ENCODE measurements around the gene PMPCA. TPM values are rescaled to one million over a fixed set of nuclear protein-coding genes. Genes with fewer than 3 reads are reported as not detected.

The PMPCA gene
- total RNA-seq, 1 experiment from 2014 or later: 116 TPM

- no peak for ATAC-seq
- Histone ChIP-seq H3K4me1 (ENCODE audit: control insufficient read depth in 1 of 2, insufficient read depth in 2 of 2, low read length in 2 of 2) (no peaks in the 10 kb centered on the region), H3K9me3 (ENCODE audit: control insufficient read depth in 1 of 2, insufficient read depth in 1 of 2, low read depth in 1 of 2, low read length in 2 of 2) (no peaks in the 10 kb centered on the region), H2AFZ (ENCODE audit: low read depth, low read length, poor library complexity, severe bottlenecking) (no peak overlapping the region), H3K27ac (ENCODE audit: low read depth, low read length) (no peak overlapping the region), H3K4me2 (ENCODE audit: low read length) (no peak overlapping the region), H3K27me3 (ENCODE audit: insufficient read depth, low read length) (no peaks in the 10 kb centered on the region), H3K4me3 (replicated peaks in 1 of 2; ENCODE audit: low read depth in 1 of 2, low read length in 2 of 2) (no peak overlapping the region), H4K20me1 (ENCODE audit: insufficient read depth) (no peaks in the 10 kb centered on the region), H3K9ac (ENCODE audit: low read length) (no peak overlapping the region), H3K79me2 (ENCODE audit: insufficient read depth, low read length) (no peaks in the 10 kb centered on the region), H3K9me2 (ENCODE audit: insufficient read depth) (no peaks in the 10 kb centered on the region), H3K36me3 (ENCODE audit: control insufficient read depth in 1 of 2, insufficient read depth in 2 of 2, low read length in 2 of 2) (peaks cover 14 to 21% of the 10 kb centered on the region in 2 experiments; a peak in 3 of 4 replicates)
- RAD21 ChIA-PET (ENCODE audit: low non-redundant PET in 1 of 2, low total read pairs in 2 of 2, uncharacterized antibody in 2 of 2, unreplicated experiment in 2 of 2): no interaction called here
- POLR2A ChIA-PET: no interaction called here
- CTCF ChIA-PET: no interaction called here
- intact Hi-C loops (cut with micrococcal nuclease): no loop called here
- DNase-seq (ENCODE audit: low read depth, low spot score): no peak
- no peak for TF ChIP-seq MAX (IDR thresholded peaks at IDR 0.05)
- TF ChIP-seq REST (IDR thresholded peaks at IDR 0.05; ENCODE audit: low read depth): no peak
- TF ChIP-seq SRF (IDR thresholded peaks at IDR 0.05; ENCODE audit: low read depth): no peak
- TF ChIP-seq JUND (IDR thresholded peaks at IDR 0.05): no peak
- no peak for TF ChIP-seq FOSL1 (IDR thresholded peaks at IDR 0.05; ENCODE audit: low read depth)
- TF ChIP-seq ZNF274 (IDR thresholded peaks at IDR 0.05; ENCODE audit: low read depth, low read length): no peak
- TF ChIP-seq SP1 (IDR thresholded peaks at IDR 0.05; ENCODE audit: low read depth): no peak
- BruUV-seq (replicated peaks): no TSS peak
These were observed 30.1 kb upstream of the PMPCA start for GRCh38 chr9:136380381-136380780.

- ChIA-PET RAD21 (ENCODE audit: low non-redundant PET in 1 of 2, low total read pairs in 2 of 2, uncharacterized antibody in 2 of 2, unreplicated experiment in 2 of 2) (no interaction called here), POLR2A (no interaction called here), CTCF (no interaction called here)
- Histone ChIP-seq H3K27ac (ENCODE audit: low read depth, low read length) (no peak overlapping the region), H3K79me2 (ENCODE audit: insufficient read depth, low read length) (no peaks in the 10 kb centered on the region), H3K27me3 (ENCODE audit: insufficient read depth, low read length) (no peaks in the 10 kb centered on the region), H3K36me3 (ENCODE audit: control insufficient read depth in 1 of 2, insufficient read depth in 2 of 2, low read length in 2 of 2) (peaks cover 14 to 21% of the 10 kb centered on the region in 2 experiments; a peak in 3 of 4 replicates), H3K4me2 (ENCODE audit: low read length) (no peak overlapping the region), H3K9me3 (ENCODE audit: control insufficient read depth in 1 of 2, insufficient read depth in 1 of 2, low read depth in 1 of 2, low read length in 2 of 2) (no peaks in the 10 kb centered on the region), H3K4me1 (ENCODE audit: control insufficient read depth in 1 of 2, insufficient read depth in 2 of 2, low read length in 2 of 2) (no peaks in the 10 kb centered on the region), H3K4me3 (replicated peaks in 1 of 2; ENCODE audit: low read depth in 1 of 2, low read length in 2 of 2) (no peak overlapping the region), H4K20me1 (ENCODE audit: insufficient read depth) (no peaks in the 10 kb centered on the region), H2AFZ (ENCODE audit: low read depth, low read length, poor library complexity, severe bottlenecking) (no peak overlapping the region), H3K9ac (ENCODE audit: low read length) (no peak overlapping the region), H3K9me2 (ENCODE audit: insufficient read depth) (no peaks in the 10 kb centered on the region)
- intact Hi-C loops (cut with micrococcal nuclease): no loop called here
- TF ChIP-seq SP1 (IDR thresholded peaks at IDR 0.05; ENCODE audit: low read depth): no peak
- TF ChIP-seq ZFX (IDR thresholded peaks at IDR 0.05): no peak
- no peak for TF ChIP-seq CTCF (IDR thresholded peaks at IDR 0.05 in 2 of 3, conservative IDR thresholded peaks at IDR 0.05 in 1 of 3; ENCODE audit: borderline replicate concordance in 1 of 3, insufficient read depth in 1 of 3, low read depth in 2 of 3, low read length in 2 of 3)
- no peak for TF ChIP-seq CEBPB (IDR thresholded peaks at IDR 0.05; ENCODE audit: low read depth)
- TF ChIP-seq JUND (IDR thresholded peaks at IDR 0.05): no peak
- no peak for TF ChIP-seq CBX3 (IDR thresholded peaks at IDR 0.05; ENCODE audit: low read depth)
- DNase-seq (ENCODE audit: low read depth, low spot score): no peak
- no peak for ATAC-seq
- BruUV-seq (replicated peaks): no TSS peak
These were observed 29.1 kb upstream of the PMPCA start for GRCh38 chr9:136381311-136381710.
